ENCODE data around the gene MYO16. TPM values are rescaled to one million over a fixed set of nuclear protein-coding genes. Genes with fewer than 3 reads are reported as not detected.
"Not testable (repeated sequence)": the region's sequence is repeated elsewhere in the genome, so short reads cannot be mapped to it uniquely, and the experiment has no call there.

Gene MYO16
- polyA plus RNA-seq, 1 donor from 2014 or later: 2.5 TPM

DNA sequence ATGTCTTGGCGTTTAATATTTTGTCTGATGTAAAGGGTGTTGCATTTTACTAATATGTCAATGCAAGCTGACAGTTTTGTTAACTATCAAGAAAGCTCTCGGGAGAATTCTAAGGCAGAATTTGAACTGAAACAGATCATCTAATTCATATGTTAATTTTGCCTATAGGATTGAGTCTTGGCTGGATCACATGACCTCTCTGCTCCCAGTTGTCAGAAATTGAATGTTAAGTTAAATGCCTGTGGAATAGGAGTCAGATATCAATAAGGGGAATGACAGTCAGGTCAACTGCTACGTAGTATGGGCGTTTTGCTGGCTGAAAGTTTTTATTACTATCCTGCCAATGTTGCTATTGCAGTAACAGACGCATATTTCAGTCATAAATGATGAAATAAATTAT, 358.5 kb downstream of the MYO16 start:
- Histone ChIP-seq H3K9me3 (ENCODE audit: low read length) (no peaks in the 10 kb centered on the region), H3K4me3 (ENCODE audit: low read length) (peak overlapping the region; percentile 51), H2AFZ (ENCODE audit: low read depth, low read length) (no peak overlapping the region), H3K36me3 (ENCODE audit: insufficient read depth, low read length) (no peaks in the 10 kb centered on the region), H3K9me2 (ENCODE audit: insufficient read depth, low read length) (no peaks in the 10 kb centered on the region), H3F3A (ENCODE audit: insufficient read depth, low read length, poor library complexity, severe bottlenecking) (no peaks in the 10 kb centered on the region), H3K79me2 (replicated peaks; ENCODE audit: insufficient read depth, low read length) (no peaks in the 10 kb centered on the region), H3K4me2 (ENCODE audit: low read length) (peak overlapping the region; percentile 54), H3K27me3 (ENCODE audit: insufficient read depth, low read depth, low read length) (no peaks in the 10 kb centered on the region), H3K27ac (ENCODE audit: low read length) (peak overlapping the region; percentile 73), H3K9ac (ENCODE audit: low read length) (peak overlapping the region; percentile 28), H4K20me1 (ENCODE audit: insufficient read depth) (no peaks in the 10 kb centered on the region)
- TF ChIP-seq EP300 (conservative IDR thresholded peaks at IDR 0.05; ENCODE audit: poor library complexity, severe bottlenecking): peak; percentile 61
- TF ChIP-seq SMC3 (conservative IDR thresholded peaks at IDR 0.05; ENCODE audit: poor library complexity): no peak
- TF ChIP-seq, protein P1, sequence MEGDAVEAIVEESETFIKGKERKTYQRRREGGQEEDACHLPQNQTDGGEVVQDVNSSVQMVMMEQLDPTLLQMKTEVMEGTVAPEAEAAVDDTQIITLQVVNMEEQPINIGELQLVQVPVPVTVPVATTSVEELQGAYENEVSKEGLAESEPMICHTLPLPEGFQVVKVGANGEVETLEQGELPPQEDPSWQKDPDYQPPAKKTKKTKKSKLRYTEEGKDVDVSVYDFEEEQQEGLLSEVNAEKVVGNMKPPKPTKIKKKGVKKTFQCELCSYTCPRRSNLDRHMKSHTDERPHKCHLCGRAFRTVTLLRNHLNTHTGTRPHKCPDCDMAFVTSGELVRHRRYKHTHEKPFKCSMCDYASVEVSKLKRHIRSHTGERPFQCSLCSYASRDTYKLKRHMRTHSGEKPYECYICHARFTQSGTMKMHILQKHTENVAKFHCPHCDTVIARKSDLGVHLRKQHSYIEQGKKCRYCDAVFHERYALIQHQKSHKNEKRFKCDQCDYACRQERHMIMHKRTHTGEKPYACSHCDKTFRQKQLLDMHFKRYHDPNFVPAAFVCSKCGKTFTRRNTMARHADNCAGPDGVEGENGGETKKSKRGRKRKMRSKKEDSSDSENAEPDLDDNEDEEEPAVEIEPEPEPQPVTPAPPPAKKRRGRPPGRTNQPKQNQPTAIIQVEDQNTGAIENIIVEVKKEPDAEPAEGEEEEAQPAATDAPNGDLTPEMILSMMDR (IDR thresholded peaks at IDR 0.05; ENCODE audit: poor library complexity, severe bottlenecking): no peak

DNA sequence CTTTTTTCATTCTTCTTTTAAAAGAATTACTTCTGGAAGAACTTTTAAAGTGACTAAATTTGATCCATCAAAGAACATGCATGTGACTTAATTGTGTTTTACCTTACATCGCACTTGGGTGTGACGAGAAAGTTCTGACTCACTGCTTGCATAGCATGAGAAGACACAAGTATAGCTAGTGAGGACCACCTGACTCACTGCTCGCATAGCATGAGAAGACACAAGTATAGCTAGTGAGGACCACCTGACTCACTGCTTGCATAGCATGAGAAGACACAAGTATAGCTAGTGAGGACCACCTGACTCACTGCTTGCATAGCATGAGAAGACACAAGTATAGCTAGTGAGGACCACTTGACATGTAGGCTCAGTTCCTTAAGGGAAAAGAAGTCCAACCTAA, 362.0 kb downstream of the MYO16 start:
- H3K9me3 ChIP-seq (ENCODE audit: low read length); H4K20me1 ChIP-seq (ENCODE audit: insufficient read depth); H3K36me3 ChIP-seq (ENCODE audit: insufficient read depth, low read length); H3K9me2 ChIP-seq (ENCODE audit: insufficient read depth, low read length); H2AFZ ChIP-seq (ENCODE audit: low read depth, low read length); H3K4me3 ChIP-seq (ENCODE audit: low read length); H3K4me2 ChIP-seq (ENCODE audit: low read length); H3F3A ChIP-seq (ENCODE audit: insufficient read depth, low read length, poor library complexity, severe bottlenecking); H3K79me2 ChIP-seq (replicated peaks; ENCODE audit: insufficient read depth, low read length); H3K9ac ChIP-seq (ENCODE audit: low read length); H3K27me3 ChIP-seq (ENCODE audit: insufficient read depth, low read depth, low read length); H3K27ac ChIP-seq (ENCODE audit: low read length): not testable (repeated sequence)

DNA sequence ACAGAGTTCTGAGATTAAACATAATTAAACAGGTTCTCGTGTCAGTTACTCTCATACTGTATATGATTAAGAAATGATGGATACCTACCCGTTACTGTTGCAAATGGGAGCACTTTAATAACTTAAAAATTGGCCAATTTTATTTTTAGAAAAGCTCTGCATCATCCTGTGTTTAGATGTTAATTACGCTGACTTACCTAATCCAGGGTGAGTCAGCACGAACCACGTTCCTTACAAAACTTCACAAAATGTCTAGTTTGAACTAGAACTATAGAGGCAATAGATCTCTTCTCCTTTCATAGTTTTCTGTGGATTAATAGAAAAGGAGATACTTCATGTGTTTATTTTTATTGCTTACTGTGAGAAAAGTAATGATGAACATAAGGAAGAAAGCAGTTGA, 363.9 kb downstream of the MYO16 start:
- H2AFZ ChIP-seq (ENCODE audit: low read depth, low read length): no peak overlapping the region
- H3K9me3 ChIP-seq (ENCODE audit: low read length): no peaks in the 10 kb centered on the region
- H3K9me2 ChIP-seq (ENCODE audit: insufficient read depth, low read length): no peaks in the 10 kb centered on the region
- H3K9ac ChIP-seq (ENCODE audit: low read length): no peak overlapping the region
- no peaks in the 10 kb centered on the region for H3K27me3 ChIP-seq (ENCODE audit: insufficient read depth, low read depth, low read length)
- H3K79me2 ChIP-seq (replicated peaks; ENCODE audit: insufficient read depth, low read length): no peaks in the 10 kb centered on the region
- no peaks in the 10 kb centered on the region for H3K36me3 ChIP-seq (ENCODE audit: insufficient read depth, low read length)
- TF ChIP-seq MXI1 (conservative IDR thresholded peaks at IDR 0.05; ENCODE audit: poor library complexity, severe bottlenecking) (no peak), POLR2AphosphoS5 (IDR thresholded peaks at IDR 0.05) (no peak), RAD21 (conservative IDR thresholded peaks at IDR 0.05) (no peak), SMC3 (conservative IDR thresholded peaks at IDR 0.05; ENCODE audit: poor library complexity) (no peak), EP300 (conservative IDR thresholded peaks at IDR 0.05; ENCODE audit: poor library complexity, severe bottlenecking) (no peak), EZH2 (IDR thresholded peaks at IDR 0.05; ENCODE audit: borderline replicate concordance, insufficient read depth, low read length, poor library complexity, severe bottlenecking) (no peak), TAF1 (IDR thresholded peaks at IDR 0.05; ENCODE audit: low read depth) (no peak)
- TF ChIP-seq, protein P1 (IDR thresholded peaks at IDR 0.05; ENCODE audit: poor library complexity, severe bottlenecking): no peak
- TF ChIP-seq, protein P2, sequence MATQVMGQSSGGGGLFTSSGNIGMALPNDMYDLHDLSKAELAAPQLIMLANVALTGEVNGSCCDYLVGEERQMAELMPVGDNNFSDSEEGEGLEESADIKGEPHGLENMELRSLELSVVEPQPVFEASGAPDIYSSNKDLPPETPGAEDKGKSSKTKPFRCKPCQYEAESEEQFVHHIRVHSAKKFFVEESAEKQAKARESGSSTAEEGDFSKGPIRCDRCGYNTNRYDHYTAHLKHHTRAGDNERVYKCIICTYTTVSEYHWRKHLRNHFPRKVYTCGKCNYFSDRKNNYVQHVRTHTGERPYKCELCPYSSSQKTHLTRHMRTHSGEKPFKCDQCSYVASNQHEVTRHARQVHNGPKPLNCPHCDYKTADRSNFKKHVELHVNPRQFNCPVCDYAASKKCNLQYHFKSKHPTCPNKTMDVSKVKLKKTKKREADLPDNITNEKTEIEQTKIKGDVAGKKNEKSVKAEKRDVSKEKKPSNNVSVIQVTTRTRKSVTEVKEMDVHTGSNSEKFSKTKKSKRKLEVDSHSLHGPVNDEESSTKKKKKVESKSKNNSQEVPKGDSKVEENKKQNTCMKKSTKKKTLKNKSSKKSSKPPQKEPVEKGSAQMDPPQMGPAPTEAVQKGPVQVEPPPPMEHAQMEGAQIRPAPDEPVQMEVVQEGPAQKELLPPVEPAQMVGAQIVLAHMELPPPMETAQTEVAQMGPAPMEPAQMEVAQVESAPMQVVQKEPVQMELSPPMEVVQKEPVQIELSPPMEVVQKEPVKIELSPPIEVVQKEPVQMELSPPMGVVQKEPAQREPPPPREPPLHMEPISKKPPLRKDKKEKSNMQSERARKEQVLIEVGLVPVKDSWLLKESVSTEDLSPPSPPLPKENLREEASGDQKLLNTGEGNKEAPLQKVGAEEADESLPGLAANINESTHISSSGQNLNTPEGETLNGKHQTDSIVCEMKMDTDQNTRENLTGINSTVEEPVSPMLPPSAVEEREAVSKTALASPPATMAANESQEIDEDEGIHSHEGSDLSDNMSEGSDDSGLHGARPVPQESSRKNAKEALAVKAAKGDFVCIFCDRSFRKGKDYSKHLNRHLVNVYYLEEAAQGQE (IDR thresholded peaks at IDR 0.05; ENCODE audit: borderline replicate concordance): no peak
- no peak overlapping the region for H3K4me2 ChIP-seq (ENCODE audit: low read length)
- no peak overlapping the region for H3K4me3 ChIP-seq (ENCODE audit: low read length)
- no peaks in the 10 kb centered on the region for H3F3A ChIP-seq (ENCODE audit: insufficient read depth, low read length, poor library complexity, severe bottlenecking)
- H4K20me1 ChIP-seq (ENCODE audit: insufficient read depth): no peaks in the 10 kb centered on the region
- no peak overlapping the region for H3K27ac ChIP-seq (ENCODE audit: low read length)

All from neural cell (in vitro differentiated cells).